GM12872 (cell line): ENCODE measurements around the gene CCDC6.

Source experiments
- TF ChIP-seq, protein P1 (sequence below): IDR thresholded peaks from 3 replicates; pipeline ENCODE4 v1.5.1; 2011; ENCODE audit warnings: low read depth, mild to moderate bottlenecking, low read length, moderate library complexity; ENCODE audit not compliant: insufficient read depth

The CCDC6 gene

DNA sequence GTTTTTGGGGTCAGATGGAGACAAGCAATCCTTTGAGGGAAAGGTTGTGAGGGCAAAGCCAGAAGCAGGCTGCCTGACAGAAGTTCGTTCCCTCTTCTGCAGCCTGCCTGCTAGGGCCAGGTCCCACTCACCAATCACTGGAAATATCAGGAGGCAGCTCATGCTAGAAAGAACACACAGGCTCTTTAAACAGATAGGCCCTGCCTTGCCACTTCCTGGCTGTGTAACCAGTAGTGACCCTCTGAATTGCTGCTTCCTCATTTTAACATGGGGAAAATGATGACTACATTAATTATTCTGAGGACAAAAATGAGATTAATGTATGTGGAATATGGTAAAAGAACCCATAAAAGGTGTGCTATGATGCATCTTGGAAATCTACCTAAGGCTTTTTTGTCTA lies 102.6 kb downstream of the CCDC6 start:
- TF ChIP-seq, protein P1, sequence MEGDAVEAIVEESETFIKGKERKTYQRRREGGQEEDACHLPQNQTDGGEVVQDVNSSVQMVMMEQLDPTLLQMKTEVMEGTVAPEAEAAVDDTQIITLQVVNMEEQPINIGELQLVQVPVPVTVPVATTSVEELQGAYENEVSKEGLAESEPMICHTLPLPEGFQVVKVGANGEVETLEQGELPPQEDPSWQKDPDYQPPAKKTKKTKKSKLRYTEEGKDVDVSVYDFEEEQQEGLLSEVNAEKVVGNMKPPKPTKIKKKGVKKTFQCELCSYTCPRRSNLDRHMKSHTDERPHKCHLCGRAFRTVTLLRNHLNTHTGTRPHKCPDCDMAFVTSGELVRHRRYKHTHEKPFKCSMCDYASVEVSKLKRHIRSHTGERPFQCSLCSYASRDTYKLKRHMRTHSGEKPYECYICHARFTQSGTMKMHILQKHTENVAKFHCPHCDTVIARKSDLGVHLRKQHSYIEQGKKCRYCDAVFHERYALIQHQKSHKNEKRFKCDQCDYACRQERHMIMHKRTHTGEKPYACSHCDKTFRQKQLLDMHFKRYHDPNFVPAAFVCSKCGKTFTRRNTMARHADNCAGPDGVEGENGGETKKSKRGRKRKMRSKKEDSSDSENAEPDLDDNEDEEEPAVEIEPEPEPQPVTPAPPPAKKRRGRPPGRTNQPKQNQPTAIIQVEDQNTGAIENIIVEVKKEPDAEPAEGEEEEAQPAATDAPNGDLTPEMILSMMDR, result no peak

DNA sequence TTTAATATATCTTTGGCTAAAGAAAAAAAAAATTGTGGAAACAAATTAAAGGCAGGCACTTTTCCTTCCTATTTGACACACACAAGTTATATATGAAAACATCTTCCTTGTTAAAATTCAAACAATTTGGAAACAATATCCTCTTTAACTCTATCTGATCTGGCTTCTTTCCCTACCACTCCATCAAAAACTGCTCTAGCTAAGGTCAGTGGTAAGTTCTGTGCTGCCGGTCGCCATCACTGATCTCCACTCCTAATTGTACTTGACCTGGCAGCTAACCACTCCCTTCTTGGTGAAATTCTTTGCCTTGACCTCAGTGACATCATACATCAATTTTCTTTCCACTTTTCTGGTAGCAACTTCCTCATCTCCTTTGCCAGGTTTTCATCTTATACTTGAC lies 105.2 kb downstream of the CCDC6 start:
- TF ChIP-seq, protein P1, result no peak

DNA sequence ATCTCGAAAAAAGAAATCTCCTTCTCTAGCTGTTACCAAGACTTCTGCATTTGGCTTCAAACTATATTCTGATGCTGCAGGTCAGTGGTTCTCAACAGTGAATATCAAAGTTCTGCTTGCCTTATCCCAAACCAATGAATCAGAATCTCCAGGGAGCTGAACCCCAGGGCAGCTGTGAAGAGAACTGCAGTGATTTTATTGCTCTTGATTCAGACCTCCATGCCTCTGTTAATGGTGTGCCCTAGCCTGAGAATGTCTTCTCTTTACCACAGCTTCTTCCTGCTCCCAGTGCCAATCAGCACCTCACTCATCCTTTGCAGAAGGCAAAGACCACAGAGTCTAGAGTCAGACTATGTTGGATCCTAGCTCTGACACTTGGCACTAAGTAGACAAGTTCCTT lies 106.9 kb downstream of the CCDC6 start:
- TF ChIP-seq, protein P1, result no peak

DNA sequence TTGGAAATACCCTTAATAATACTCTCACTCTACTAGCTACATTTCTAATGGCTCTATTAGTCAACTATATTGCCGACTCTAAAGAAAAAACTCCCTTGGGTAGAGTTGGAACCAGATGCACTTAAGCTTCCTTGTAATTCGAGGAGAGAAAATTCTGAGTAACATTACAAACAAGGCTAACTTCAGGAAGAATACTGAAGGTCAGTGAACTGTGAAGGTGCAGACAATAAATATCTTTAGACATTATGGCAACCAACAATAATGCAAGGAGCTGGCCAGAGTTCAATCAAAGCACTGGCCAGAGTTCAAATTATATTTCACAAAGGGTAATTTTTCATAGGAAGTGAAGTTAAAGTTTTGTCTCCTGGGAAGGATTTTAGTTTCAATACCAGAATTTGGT lies 112.4 kb downstream of the CCDC6 start:
- TF ChIP-seq, protein P1, result no peak

DNA sequence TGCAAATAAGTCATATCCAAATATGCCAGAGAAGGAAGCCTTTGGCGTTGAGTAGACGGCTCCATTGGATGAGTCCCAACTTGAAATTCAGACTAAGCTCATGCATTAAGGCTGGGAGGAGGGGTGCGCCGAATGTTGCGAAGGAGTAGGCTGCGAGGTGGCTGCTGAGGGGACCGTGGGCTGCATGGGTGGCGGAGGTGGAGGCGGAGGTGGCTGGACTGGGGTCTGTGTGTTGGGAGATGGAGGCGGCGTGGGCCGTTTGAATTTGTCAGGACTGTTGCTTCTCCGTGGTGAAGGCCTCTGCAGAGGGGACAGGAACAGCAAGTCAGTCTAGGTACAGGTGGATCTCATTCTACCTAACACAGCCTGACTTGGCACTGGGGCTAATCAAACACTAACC lies 113.5 kb downstream of the CCDC6 start:
- TF ChIP-seq, protein P1, result no peak

DNA sequence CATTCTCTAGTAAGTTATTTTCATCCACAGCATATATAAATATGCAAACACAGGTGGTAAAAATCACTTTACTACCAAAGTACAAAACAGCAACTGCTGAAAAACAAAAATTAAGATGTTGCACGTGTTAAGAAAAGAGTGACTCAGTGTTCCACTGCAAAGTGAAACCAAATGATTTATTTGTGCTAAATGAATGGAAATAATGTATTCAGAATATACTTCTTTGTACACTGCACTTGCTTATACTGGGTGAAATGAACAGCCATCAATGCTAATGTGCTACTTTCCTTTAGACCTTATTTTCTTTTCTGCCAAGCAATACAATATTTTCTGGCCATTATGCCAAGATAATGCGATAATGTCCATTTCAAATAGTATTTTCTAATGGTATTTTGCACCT lies 114.8 kb downstream of the CCDC6 start:
- TF ChIP-seq, protein P1, result no peak

DNA sequence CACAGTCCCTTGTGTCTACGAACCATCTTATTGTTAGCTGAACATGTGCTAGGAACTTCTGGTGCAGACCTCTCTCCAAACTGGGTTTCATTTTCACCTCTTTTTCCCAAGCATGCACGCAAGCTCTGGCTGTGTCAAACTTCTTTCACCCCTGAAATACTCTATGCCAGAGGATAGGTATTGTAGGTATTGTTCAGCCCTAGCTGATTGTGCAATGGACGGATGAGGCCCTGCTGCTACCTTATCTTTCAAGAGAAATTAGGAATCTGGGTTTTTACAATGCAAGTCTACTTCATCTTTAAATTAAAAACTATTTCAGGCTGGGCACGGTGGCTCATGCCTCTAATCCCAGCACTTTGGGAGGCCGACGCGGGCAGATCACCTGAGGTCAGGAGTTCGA lies 124.8 kb downstream of the CCDC6 start:
- TF ChIP-seq, protein P1, result no peak
